Esophagus squamous epithelium (tissue), 5 donors: Measurements from ENCODE around the gene UBXN4. TPM values are rescaled to one million over a fixed set of nuclear protein-coding genes. Genes with fewer than 3 reads are reported as not detected.
A peak's percentile ranks its signal among the peaks of the same experiment; 100 is the strongest.

Source experiments
- DNase-seq: peaks from one replicate; lab custom pipeline; 2025; lab: John Stamatoyannopoulos, UW
- H3K27ac ChIP-seq, 4 donors: fragments of 200-600 bp; sonication (generic); one replicate each; pipeline ENCODE4 v1.5.1; 2016 to 2019; ENCODE audit warnings: mild to moderate bottlenecking in 1 of 4
- H3K27me3 ChIP-seq, 4 donors: fragments of 200-600 bp; sonication (generic); 1 replicate in 3 of 4; 2 replicates in 1 of 4; pipeline versions ENCODE4 v1.5.1 to v1.6.0; 2017 to 2021; ENCODE audit warnings: antibody characterized with exemption in 1 of 4
- H3K36me3 ChIP-seq, 3 donors: fragments of 200-600 bp; sonication (generic); one replicate each; pipeline ENCODE4 v1.5.1; 2016 to 2019
- H3K4me1 ChIP-seq, 3 donors: fragments of 200-600 bp; sonication (generic); one replicate each; pipeline ENCODE4 v1.5.1; 2017 to 2019
- H3K4me3 ChIP-seq, 4 donors: fragments of 200-600 bp; sonication (generic); 1 replicate in 3 of 4; 2 replicates in 1 of 4; pipeline ENCODE4 v1.5.1; 2016 to 2019; ENCODE audit warnings: mild to moderate bottlenecking in 2 of 4, moderate library complexity in 1 of 4
- H3K9me3 ChIP-seq, 3 donors: fragments of 200-600 bp; sonication (generic); one replicate each; pipeline ENCODE4 v1.5.1; 2016 to 2019
- POLR2A ChIP-seq, 4 donors: fragments of 450-650 bp; IDR thresholded peaks; one replicate each; pipeline ENCODE4 v1.6.1; 2017; ENCODE audit warnings: antibody characterized with exemption in 4 of 4, mild to moderate bottlenecking in 4 of 4, moderate library complexity in 3 of 4
- WGBS, 2 donors: methylation state at CpG; one replicate each; pipeline ENCODE4 v1.1.5; 2018; 5-methylcytosine and 5-hydroxymethylcytosine counted together
- intact Hi-C: fragments of 100-400 bp; cut with DNase I; formaldehyde crosslinking; loops from one replicate; pipeline ENCODE4 v1.15.0; 2022
- total RNA-seq, 4 donors: library from RNA; depleted of rRNA; stranded (reverse); fragments of >200 nt; gene quantifications; one replicate each; pipeline ENCODE4 v1.1.0, GENCODE V29; 2016
- TF ChIP-seq, protein P1 (sequence below), 6 experiments: fragments of 450-650 bp in 4 of 6; fragments of 200-600 bp in 2 of 6; sonication (generic) in 2 of 6; IDR thresholded peaks; one replicate each; pipeline ENCODE4 v1.5.1; 2016 to 2019; ENCODE audit warnings: antibody characterized with exemption in 6 of 6, mild to moderate bottlenecking in 4 of 6, moderate library complexity in 4 of 6
- donor health status: DM: yes; HTN: yes; CAD: no.

The UBXN4 gene
- total RNA-seq, 4 donors from 2014 or later = 40.2 to 66.9 (median 49.2) TPM

DNA sequence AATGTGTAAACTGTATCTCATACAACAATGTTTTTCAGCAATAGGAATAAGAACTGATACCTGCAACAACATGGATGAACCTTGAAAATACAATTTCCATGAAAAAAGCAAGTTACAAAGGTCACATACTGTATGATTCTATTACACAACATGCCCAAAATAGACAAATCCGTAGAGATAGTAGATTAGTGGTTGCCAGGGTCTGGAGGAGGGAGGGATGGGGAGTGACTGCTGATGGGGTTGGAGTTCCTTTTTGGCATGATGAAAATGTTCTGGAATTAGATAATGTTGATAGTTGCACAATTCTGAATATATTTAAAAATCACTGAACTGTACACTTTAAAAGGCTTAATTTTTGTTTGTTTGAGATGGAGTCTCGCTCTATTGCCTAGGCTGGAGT, 33.8 kb downstream of the UBXN4 start:
- TF ChIP-seq, protein P1, sequence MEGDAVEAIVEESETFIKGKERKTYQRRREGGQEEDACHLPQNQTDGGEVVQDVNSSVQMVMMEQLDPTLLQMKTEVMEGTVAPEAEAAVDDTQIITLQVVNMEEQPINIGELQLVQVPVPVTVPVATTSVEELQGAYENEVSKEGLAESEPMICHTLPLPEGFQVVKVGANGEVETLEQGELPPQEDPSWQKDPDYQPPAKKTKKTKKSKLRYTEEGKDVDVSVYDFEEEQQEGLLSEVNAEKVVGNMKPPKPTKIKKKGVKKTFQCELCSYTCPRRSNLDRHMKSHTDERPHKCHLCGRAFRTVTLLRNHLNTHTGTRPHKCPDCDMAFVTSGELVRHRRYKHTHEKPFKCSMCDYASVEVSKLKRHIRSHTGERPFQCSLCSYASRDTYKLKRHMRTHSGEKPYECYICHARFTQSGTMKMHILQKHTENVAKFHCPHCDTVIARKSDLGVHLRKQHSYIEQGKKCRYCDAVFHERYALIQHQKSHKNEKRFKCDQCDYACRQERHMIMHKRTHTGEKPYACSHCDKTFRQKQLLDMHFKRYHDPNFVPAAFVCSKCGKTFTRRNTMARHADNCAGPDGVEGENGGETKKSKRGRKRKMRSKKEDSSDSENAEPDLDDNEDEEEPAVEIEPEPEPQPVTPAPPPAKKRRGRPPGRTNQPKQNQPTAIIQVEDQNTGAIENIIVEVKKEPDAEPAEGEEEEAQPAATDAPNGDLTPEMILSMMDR (IDR thresholded peaks at IDR 0.05) = no peak
- no peak for TF ChIP-seq POLR2A (IDR thresholded peaks at IDR 0.05)
- Histone ChIP-seq H3K27me3 (no peaks in the 10 kb centered on the region), H3K36me3 (peaks cover 14 to 99% (median 47%) of the 10 kb centered on the region in 3 donors), H3K4me3 (no peak overlapping the region), H3K9me3 (no peaks in the 10 kb centered on the region), H3K27ac (no peak overlapping the region), H3K4me1 (no peaks in the 10 kb centered on the region)
- 49 to 50% methylated on average over 2 of the region's 2 CpGs for WGBS, 2 donors
- intact Hi-C loops = no loop called here
- DNase-seq = no peak

DNA sequence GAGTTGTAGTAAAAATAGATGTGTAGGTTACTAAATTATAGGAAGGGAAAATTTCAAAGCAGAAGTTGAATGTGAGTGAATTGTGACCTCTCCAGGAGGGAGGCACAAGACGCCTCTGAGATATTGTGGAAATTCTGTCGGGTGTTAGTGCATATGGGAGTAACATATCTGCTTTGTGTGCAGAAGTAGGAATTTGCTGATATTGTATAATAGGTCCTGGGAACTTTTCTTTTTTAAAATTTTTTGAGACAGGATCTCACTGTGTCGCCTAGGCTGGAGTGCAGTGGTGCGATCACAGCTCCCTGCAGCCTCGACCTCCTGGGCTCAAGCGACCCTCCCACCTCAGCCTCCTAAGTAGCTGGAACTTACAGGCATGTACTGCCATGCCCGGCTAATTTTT, 34.7 kb downstream of the UBXN4 start:
- H3K4me3 ChIP-seq = no peak overlapping the region
- intact Hi-C loops = no loop called here
- no peaks in the 10 kb centered on the region for H3K9me3 ChIP-seq
- peaks cover 7 to 99% (median 50%) of the 10 kb centered on the region in 3 donors for H3K36me3 ChIP-seq
- TF ChIP-seq, protein P1 (IDR thresholded peaks at IDR 0.05) = no peak
- no peak for TF ChIP-seq POLR2A (IDR thresholded peaks at IDR 0.05)
- 86 to 96% methylated on average over 6 to 7 of the region's 7 CpGs for WGBS, 2 donors
- no peaks in the 10 kb centered on the region for H3K27me3 ChIP-seq
- H3K4me1 ChIP-seq = no peaks in the 10 kb centered on the region
- DNase-seq = no peak
- H3K27ac ChIP-seq = no peak overlapping the region

DNA sequence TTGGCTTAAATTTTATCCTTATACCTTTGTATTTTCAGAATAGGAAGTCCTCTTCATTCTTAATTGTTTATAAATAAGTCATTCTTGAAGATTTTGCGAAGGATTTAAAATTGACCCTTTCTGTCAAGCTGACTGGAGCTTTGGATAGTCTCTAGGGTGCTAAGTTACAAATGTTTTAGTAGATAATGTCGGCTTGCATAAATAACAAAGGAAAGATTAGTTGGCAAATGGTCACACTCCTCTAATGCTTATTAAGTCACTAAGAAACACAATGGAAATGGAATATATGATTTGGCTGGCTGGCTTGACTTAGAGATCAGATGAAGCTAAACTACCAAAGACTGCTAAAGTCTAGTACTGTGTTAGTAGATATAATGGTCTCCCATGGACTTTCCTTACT, 40.6 kb downstream of the UBXN4 start:
- H3K27ac ChIP-seq = no peak overlapping the region
- TF ChIP-seq, protein P1 (IDR thresholded peaks at IDR 0.05) = no peak
- no peak for TF ChIP-seq POLR2A (IDR thresholded peaks at IDR 0.05)
- no peaks in the 10 kb centered on the region for H3K4me1 ChIP-seq
- H3K9me3 ChIP-seq = no peaks in the 10 kb centered on the region
- no peaks in the 10 kb centered on the region for H3K27me3 ChIP-seq
- H3K36me3 ChIP-seq = peaks cover 0 to 99% (median 32%) of the 10 kb centered on the region in 3 donors
- H3K4me3 ChIP-seq = no peak overlapping the region
- intact Hi-C loops = no loop called here
- DNase-seq = no peak
- 78 to 82% methylated on average over 2 of the region's 2 CpGs for WGBS, 2 donors

DNA sequence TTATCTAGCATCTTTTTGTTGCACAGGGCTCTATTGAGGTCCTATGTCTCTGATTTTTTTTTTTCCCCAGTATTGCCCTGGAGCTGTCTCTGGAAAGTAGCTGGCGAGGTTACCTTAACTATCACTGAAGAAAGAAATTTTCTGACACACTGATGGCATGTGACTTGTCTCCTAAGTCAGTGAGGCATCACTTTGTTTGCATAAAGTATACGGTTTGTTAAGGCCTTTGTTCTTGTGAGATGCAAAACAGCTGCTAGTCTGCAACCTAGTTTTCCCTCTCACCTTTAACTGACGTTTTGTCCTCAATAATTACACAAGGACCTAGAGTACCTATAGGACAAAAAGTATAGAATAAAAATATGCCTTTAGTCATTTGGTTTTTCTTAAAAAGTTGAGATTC, 41.8 kb downstream of the UBXN4 start:
- H3K4me3 ChIP-seq = no peak overlapping the region
- H3K27me3 ChIP-seq = no peaks in the 10 kb centered on the region
- H3K36me3 ChIP-seq = peaks cover 0 to 88% (median 32%) of the 10 kb centered on the region in 3 donors
- no peak overlapping the region for H3K27ac ChIP-seq
- no peaks in the 10 kb centered on the region for H3K9me3 ChIP-seq
- intact Hi-C loops = no loop called here
- DNase-seq = no peak
- 46 to 71% methylated on average over 3 of the region's 3 CpGs for WGBS, 2 donors
- no peaks in the 10 kb centered on the region for H3K4me1 ChIP-seq
- TF ChIP-seq POLR2A (IDR thresholded peaks at IDR 0.05) = no peak
- TF ChIP-seq, protein P1 (IDR thresholded peaks at IDR 0.05) = no peak

DNA sequence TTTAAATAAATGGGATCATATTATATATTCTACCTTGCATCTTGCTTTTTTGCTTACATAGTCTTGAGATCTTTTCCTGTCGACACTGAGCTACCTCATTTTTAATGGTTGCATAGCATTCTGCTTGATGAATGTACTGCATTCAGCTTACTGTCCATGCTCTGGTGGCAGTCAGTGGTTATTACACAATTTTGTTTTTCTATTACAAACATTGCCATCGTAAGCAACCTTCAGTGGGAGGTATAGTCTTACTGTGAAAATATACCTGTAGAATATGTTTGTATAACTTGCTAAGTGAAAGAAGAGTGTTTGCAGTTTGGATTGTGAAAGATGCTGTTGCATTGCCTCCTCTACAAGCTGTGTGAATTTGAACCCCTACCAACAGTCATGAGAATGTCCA, 43.4 kb downstream of the UBXN4 start:
- Histone ChIP-seq H3K27ac (no peak overlapping the region), H3K27me3 (no peaks in the 10 kb centered on the region), H3K9me3 (no peaks in the 10 kb centered on the region), H3K4me3 (no peak overlapping the region), H3K4me1 (no peaks in the 10 kb centered on the region), H3K36me3 (peaks cover 0 to 76% (median 29%) of the 10 kb centered on the region in 3 donors)
- TF ChIP-seq, protein P1 (IDR thresholded peaks at IDR 0.05) = peak in 1 of 6 experiments; percentile 22
- no peak for TF ChIP-seq POLR2A (IDR thresholded peaks at IDR 0.05)
- WGBS, 2 donors = 96 to 97% methylated on average over 2 of the region's 2 CpGs
- intact Hi-C loops = no loop called here
- DNase-seq = no peak
